Measurements from ENCODE around the gene DYNLT3. TPM values are rescaled to one million over a fixed set of nuclear protein-coding genes. Genes with fewer than 3 reads are reported as not detected.

DYNLT3 gene
- total RNA-seq, 2 donors from 2014 or later = 50.4 to 52.9 TPM

DNA sequence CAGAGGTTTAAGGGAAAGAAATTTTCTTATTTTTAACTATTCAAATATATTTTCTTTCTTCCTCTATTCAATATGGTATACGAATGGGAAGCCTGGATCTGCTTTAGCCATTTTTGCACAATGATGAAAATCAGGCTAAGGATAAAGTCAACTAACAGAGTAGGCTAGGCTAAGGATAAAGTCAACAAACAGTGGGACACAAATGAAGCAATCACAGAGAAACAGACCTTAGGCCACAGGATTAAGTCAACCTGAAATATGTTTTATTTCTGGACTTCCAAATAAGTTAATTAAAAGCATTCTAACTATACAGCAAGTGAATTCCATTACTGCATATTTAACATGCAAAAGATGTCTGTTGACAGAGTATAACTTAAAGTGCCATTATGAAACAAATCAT lies 17.0 kb downstream of the DYNLT3 start:
- no peak for ATAC-seq (ENCODE audit: insufficient number of reproducible peaks, low FRiP score, low read depth)
- Histone ChIP-seq H3K36me3 (no peaks in the 10 kb centered on the region), H3K4me1 (ENCODE audit: control insufficient read depth in 1 of 2, low read depth in 2 of 2) (no peaks in the 10 kb centered on the region), H3K27me3 (replicated peaks; ENCODE audit: insufficient read depth) (no peaks in the 10 kb centered on the region), H3K27ac (no peak overlapping the region), H3K9me3 (no peaks in the 10 kb centered on the region), H3K4me3 (no peak overlapping the region)
- no peak for DNase-seq (ENCODE audit: low spot score)
- TF ChIP-seq, protein P1, sequence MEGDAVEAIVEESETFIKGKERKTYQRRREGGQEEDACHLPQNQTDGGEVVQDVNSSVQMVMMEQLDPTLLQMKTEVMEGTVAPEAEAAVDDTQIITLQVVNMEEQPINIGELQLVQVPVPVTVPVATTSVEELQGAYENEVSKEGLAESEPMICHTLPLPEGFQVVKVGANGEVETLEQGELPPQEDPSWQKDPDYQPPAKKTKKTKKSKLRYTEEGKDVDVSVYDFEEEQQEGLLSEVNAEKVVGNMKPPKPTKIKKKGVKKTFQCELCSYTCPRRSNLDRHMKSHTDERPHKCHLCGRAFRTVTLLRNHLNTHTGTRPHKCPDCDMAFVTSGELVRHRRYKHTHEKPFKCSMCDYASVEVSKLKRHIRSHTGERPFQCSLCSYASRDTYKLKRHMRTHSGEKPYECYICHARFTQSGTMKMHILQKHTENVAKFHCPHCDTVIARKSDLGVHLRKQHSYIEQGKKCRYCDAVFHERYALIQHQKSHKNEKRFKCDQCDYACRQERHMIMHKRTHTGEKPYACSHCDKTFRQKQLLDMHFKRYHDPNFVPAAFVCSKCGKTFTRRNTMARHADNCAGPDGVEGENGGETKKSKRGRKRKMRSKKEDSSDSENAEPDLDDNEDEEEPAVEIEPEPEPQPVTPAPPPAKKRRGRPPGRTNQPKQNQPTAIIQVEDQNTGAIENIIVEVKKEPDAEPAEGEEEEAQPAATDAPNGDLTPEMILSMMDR (IDR thresholded peaks at IDR 0.05) = no peak

DNA sequence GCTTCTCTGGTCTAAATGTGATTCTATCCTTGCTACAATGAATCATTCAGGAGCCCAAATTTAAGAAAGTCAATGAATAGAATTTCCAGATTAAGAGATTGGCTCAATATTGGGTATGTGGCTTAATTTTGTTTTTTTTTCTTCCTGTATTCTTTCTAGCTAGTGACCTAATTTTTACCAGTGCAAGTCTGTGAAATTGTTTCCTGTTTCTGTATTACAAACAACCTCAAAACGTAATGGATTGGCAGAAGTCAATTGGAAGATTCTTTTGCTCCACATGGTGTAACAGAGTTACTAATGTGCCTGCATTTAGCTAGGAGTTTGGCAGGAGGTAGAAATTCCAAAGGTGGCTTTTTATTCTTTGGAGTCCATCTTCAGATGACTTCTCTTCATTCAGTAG lies 17.6 kb downstream of the DYNLT3 start:
- H3K9me3 ChIP-seq = no peaks in the 10 kb centered on the region
- no peak overlapping the region for H3K27ac ChIP-seq
- DNase-seq (ENCODE audit: low spot score) = no peak
- no peaks in the 10 kb centered on the region for H3K4me1 ChIP-seq (ENCODE audit: control insufficient read depth in 1 of 2, low read depth in 2 of 2)
- no peaks in the 10 kb centered on the region for H3K27me3 ChIP-seq (replicated peaks; ENCODE audit: insufficient read depth)
- no peaks in the 10 kb centered on the region for H3K36me3 ChIP-seq
- ATAC-seq (ENCODE audit: insufficient number of reproducible peaks, low FRiP score, low read depth) = no peak
- H3K4me3 ChIP-seq = no peak overlapping the region
- TF ChIP-seq, protein P1 (IDR thresholded peaks at IDR 0.05) = no peak

DNA sequence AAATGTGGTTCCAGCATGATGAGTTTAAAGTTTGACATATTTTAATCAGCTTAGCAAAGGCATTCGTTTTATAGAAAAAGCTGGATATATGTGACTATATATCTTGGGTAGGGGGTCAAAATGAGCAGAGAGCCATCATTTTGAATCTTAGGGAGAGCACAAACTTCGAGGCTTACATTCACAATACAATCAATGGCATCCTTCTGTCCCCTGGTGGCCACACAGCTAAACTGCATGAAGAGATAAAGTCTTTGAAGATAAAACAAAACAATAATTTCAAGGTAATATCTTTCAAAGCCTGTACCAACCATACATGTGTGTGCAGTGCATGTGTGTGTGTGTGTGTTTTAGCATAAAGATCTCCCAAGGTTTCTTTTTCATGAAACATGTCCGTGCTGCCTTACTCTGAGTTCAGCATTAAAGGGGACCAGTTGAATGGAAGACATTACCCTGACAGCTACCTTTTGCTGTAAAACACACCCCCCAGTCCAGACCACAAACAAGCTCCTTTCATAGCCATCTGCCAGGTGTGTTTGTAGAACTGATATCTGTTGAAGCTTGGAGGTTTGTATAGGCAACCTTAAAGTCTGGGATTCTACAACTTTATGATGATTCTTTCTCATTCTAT lies 22.0 kb downstream of the DYNLT3 start:
- no peaks in the 10 kb centered on the region for H3K9me3 ChIP-seq
- no peaks in the 10 kb centered on the region for H3K27me3 ChIP-seq (replicated peaks; ENCODE audit: insufficient read depth)
- TF ChIP-seq, protein P1 (IDR thresholded peaks at IDR 0.05) = peak; percentile 81
- no peak overlapping the region for H3K27ac ChIP-seq
- DNase-seq (ENCODE audit: low spot score) = no peak
- H3K4me1 ChIP-seq (ENCODE audit: control insufficient read depth in 1 of 2, low read depth in 2 of 2) = no peaks in the 10 kb centered on the region
- ATAC-seq (ENCODE audit: insufficient number of reproducible peaks, low FRiP score, low read depth) = no peak
- no peaks in the 10 kb centered on the region for H3K36me3 ChIP-seq
- H3K4me3 ChIP-seq = no peak overlapping the region

DNA sequence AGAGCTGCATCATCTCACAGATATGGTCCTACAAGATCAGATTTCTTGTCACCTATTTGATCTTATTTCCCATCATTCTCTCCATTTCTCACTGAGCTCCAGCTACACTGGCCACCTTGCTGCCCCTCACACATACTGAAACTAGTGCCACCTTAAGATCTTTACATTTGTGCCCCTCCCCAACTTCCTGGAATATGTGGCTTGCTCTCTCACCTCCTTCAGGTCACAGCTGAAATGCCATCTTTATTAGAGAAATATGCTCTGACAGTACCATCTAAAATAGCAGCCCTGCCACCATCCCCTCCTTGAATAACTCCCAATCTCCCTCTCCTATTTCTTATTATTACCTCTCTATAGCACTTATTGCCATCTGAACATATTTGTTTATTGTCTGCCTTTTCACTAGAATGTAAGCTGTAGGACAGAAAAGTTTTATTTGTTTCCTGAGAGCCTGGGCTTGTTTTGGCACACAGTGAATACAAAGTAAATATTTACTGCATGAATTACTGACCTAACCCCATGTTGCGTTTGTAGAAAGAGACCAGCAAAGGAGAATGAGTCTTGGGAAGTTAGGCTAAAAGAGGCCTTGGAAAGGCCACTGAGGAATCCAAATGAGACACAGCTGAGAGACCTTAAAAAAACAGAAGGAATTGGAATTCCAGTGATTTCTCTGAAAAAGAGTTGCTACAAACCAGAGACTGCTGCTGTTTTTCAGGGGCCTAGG lies 22.7 kb downstream of the DYNLT3 start:
- DNase-seq (ENCODE audit: low spot score) (no peak), ATAC-seq (ENCODE audit: insufficient number of reproducible peaks, low FRiP score, low read depth) (no peak)
- Histone ChIP-seq H3K36me3 (no peaks in the 10 kb centered on the region), H3K4me3 (no peak overlapping the region), H3K27me3 (replicated peaks; ENCODE audit: insufficient read depth) (no peaks in the 10 kb centered on the region), H3K9me3 (no peaks in the 10 kb centered on the region), H3K27ac (no peak overlapping the region), H3K4me1 (ENCODE audit: control insufficient read depth in 1 of 2, low read depth in 2 of 2) (no peaks in the 10 kb centered on the region)
- TF ChIP-seq, protein P1 (IDR thresholded peaks at IDR 0.05) = no peak

DNA sequence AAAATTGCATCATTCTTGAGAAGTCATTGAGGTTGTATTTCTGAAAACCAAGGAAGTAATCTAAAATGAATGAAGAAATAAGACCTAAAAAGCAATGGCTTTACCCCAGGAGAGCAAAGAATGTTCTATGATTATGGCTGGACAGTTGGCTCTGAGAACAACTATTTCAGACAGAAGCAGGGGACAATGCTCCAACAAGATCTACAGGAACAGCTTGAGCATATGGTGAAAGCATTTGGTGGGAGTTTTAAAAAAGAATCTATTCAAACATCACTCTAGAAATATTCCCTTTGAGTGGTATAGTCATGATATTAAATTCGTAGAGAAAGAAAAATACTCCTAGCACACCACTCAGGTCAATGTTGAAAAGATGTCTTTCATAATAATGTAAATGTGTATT lies 26.7 kb downstream of the DYNLT3 start:
- no peak overlapping the region for H3K4me3 ChIP-seq
- DNase-seq (ENCODE audit: low spot score) (no peak), ATAC-seq (ENCODE audit: insufficient number of reproducible peaks, low FRiP score, low read depth) (no peak)
- TF ChIP-seq, protein P1 (IDR thresholded peaks at IDR 0.05) = no peak
- H3K27me3 ChIP-seq (replicated peaks; ENCODE audit: insufficient read depth) = no peaks in the 10 kb centered on the region
- no peaks in the 10 kb centered on the region for H3K36me3 ChIP-seq
- H3K9me3 ChIP-seq = no peaks in the 10 kb centered on the region
- no peak overlapping the region for H3K27ac ChIP-seq
- H3K4me1 ChIP-seq (ENCODE audit: control insufficient read depth in 1 of 2, low read depth in 2 of 2) = no peaks in the 10 kb centered on the region

Data from thoracic aorta (tissue), 2 donors.